DMS153 treated with DMSO at 0.1 percent for 48 hours (cell line): ENCODE data around the gene AFDN.
"Not testable (repeated sequence)": the region's sequence is repeated elsewhere in the genome, so short reads cannot be mapped to it uniquely, and the experiment has no call there.

ENCODE experiments used
- DNase-seq: peaks from one replicate; lab custom pipeline; 2025; ENCODE audit not compliant: unreplicated experiment; lab: John Stamatoyannopoulos, UW

Gene AFDN

GRCh38 chr6:167990016-167990945 is 163.6 kb downstream of the AFDN start:
- no peak for DNase-seq

GRCh38 chr6:167993169-167993568 is 166.5 kb downstream of the AFDN start:
- no peak for DNase-seq

GRCh38 chr6:167993831-167994230 is 167.1 kb downstream of the AFDN start:
- DNase-seq = no peak

- no peak for DNase-seq
Measured at GRCh38 chr6:167995302-167995701, 168.6 kb downstream of the AFDN start.

GRCh38 chr6:167995731-167996151 is 169.0 kb downstream of the AFDN start:
- DNase-seq = no peak

GRCh38 chr6:167996424-167997199 is 169.9 kb downstream of the AFDN start:
- no peak for DNase-seq

GRCh38 chr6:167997642-167998041 is 170.9 kb downstream of the AFDN start, which contains the start of gene KIF25:
KIF25 (plus strand) TSS chr6:167997671; CDS start chr6:168029586, 31,915 bp downstream.
- DNase-seq = no peak

- no peak for DNase-seq
Measured at GRCh38 chr6:167998215-167998614, 171.5 kb downstream of the AFDN start.

- no peak for DNase-seq
Measured at GRCh38 chr6:168000198-168001028, 173.7 kb downstream of the AFDN start.

- no peak for DNase-seq
Measured at GRCh38 chr6:168001029-168001332, 174.3 kb downstream of the AFDN start.

- not testable (repeated sequence) for DNase-seq
Measured at GRCh38 chr6:168001514-168001913, 174.8 kb downstream of the AFDN start.

- no peak for DNase-seq
Measured at GRCh38 chr6:168002804-168003203, 176.1 kb downstream of the AFDN start.

- no peak for DNase-seq
Measured at GRCh38 chr6:168004023-168004422, 177.3 kb downstream of the AFDN start.

- no peak for DNase-seq
Measured at GRCh38 chr6:168004945-168005344, 178.2 kb downstream of the AFDN start.

GRCh38 chr6:168005796-168006195 is 179.1 kb downstream of the AFDN start:
- no peak for DNase-seq

- no peak for DNase-seq
Measured at GRCh38 chr6:168007592-168008338, 181.1 kb downstream of the AFDN start.

- no peak for DNase-seq
Measured at GRCh38 chr6:168009331-168009730, 182.6 kb downstream of the AFDN start.

- no peak for DNase-seq
Measured at GRCh38 chr6:168011291-168011690, 184.6 kb downstream of the AFDN start.

GRCh38 chr6:168012431-168013249 is 185.9 kb downstream of the AFDN start:
- no peak for DNase-seq
